ENCODE results near the gene ERBB4. TPM values are rescaled to one million over a fixed set of nuclear protein-coding genes. Genes with fewer than 3 reads are reported as not detected.
A peak's percentile ranks its signal among the peaks of the same experiment; 100 is the strongest.

The ERBB4 gene
- total and polyA plus RNA-seq, 2 of the 8 experiments (the other 6 are each of a cell fraction or from before 2014, with no cell fraction given), result 0.34 to 1.3 TPM

GRCh38 chr2:211923019-211923418, 615.6 kb downstream of the ERBB4 start:
- ChIA-PET CTCF (ENCODE audit: partially characterized antibody) (no interaction called here), POLR2A (ENCODE audit: partially characterized antibody) (no interaction called here)
- Histone ChIP-seq H2BK5ac (ENCODE audit: low read depth, low read length) (no peak overlapping the region), H3K23ac (ENCODE audit: insufficient read length) (no peak overlapping the region), H4K8ac (ENCODE audit: extremely low read depth, insufficient read depth, low read length) (no peak overlapping the region), H3K9ac (replicated peaks in 1 of 4; ENCODE audit: extremely low read depth in 1 of 4, low read depth in 3 of 4, low read length in 3 of 4) (no peak overlapping the region), H3K79me1 (ENCODE audit: low read depth, low read length) (no peaks in the 10 kb centered on the region), H3K27ac (ENCODE audit: low read depth, low read length) (no peak overlapping the region), H3K4me1 (replicated peaks in 1 of 4; ENCODE audit: control insufficient read depth in 3 of 4, insufficient read depth in 4 of 4, low read length in 3 of 4) (no peaks in the 10 kb centered on the region), H2AK5ac (ENCODE audit: low read depth, low read length) (no peak overlapping the region), H3K27me3 (replicated peaks in 1 of 4; ENCODE audit: control insufficient read depth in 3 of 4, extremely low read depth in 1 of 4, insufficient read depth in 3 of 4, low read length in 3 of 4) (no peaks in the 10 kb centered on the region), H3K4me2 (ENCODE audit: insufficient read depth in 1 of 2, low read depth in 2 of 2, low read length in 2 of 2) (no peak overlapping the region), H3K36me3 (ENCODE audit: control insufficient read depth in 2 of 4, insufficient read depth in 4 of 4, low read length in 3 of 4) (no peaks in the 10 kb centered on the region), H2AFZ (ENCODE audit: low read length) (no peak overlapping the region), H3K9me3 (ENCODE audit: insufficient read depth in 2 of 2, low read depth in 1 of 2, low read length in 1 of 2) (no peaks in the 10 kb centered on the region), H2BK120ac (replicated peaks; ENCODE audit: low read depth, low read length) (no peak overlapping the region), H3K4me3 (ENCODE audit: extremely low read depth in 1 of 4, insufficient read depth in 2 of 4, low read depth in 3 of 4, low read length in 4 of 4) (no peak overlapping the region), H2BK20ac (ENCODE audit: low read length) (no peak overlapping the region), H4K91ac (replicated peaks; ENCODE audit: insufficient read length, low read length) (no peak overlapping the region), H3K23me2 (ENCODE audit: low read depth, low read length) (no peaks in the 10 kb centered on the region), H3K56ac (replicated peaks; ENCODE audit: insufficient read length, low read depth, low read length) (no peak overlapping the region), H3K4ac (replicated peaks; ENCODE audit: insufficient read length, low read depth, low read length) (no peak overlapping the region), H3K18ac (ENCODE audit: extremely low read depth, low read length) (no peak overlapping the region), H4K20me1 (replicated peaks in 1 of 2; ENCODE audit: control insufficient read depth in 1 of 2, insufficient read depth in 2 of 2, low read length in 2 of 2) (no peaks in the 10 kb centered on the region), H2BK12ac (ENCODE audit: low read depth, low read length) (no peak overlapping the region), H4K5ac (ENCODE audit: insufficient read length, low read depth, low read length) (no peak overlapping the region), H3K14ac (ENCODE audit: insufficient read length) (no peak overlapping the region), H3K79me2 (ENCODE audit: control insufficient read depth in 1 of 2, insufficient read depth in 2 of 2, low read length in 2 of 2) (no peaks in the 10 kb centered on the region), H2BK15ac (ENCODE audit: low read length) (no peak overlapping the region)
- no peak for FAIRE-seq
- TF ChIP-seq TEAD4 (IDR thresholded peaks at IDR 0.05; ENCODE audit: low read depth, low read length), result peak; percentile 51; the same call in 1 of the 2 replicates
- TF ChIP-seq POLR2AphosphoS5 (IDR thresholded peaks at IDR 0.05; ENCODE audit: low read depth, low read length), result no peak
- TF ChIP-seq CTBP2 (IDR thresholded peaks at IDR 0.05; ENCODE audit: borderline replicate concordance, insufficient read depth, insufficient read length, low read length), result no peak
- TF ChIP-seq RNF2 (IDR thresholded peaks at IDR 0.05; ENCODE audit: borderline replicate concordance, low read depth, low read length, missing control alignments, poor library complexity, severe bottlenecking), result no peak
- TF ChIP-seq SIN3A (conservative IDR thresholded peaks at IDR 0.05 in 1 of 2, IDR thresholded peaks at IDR 0.05 in 1 of 2; ENCODE audit: low read depth in 1 of 2, low read length in 2 of 2), result no peak
- no peak for TF ChIP-seq CHD1 (IDR thresholded peaks at IDR 0.05; ENCODE audit: low read depth, low read length)
- 82% methylated on average over 4 of the region's 4 CpGs; no CpG with 5 or more reads in 1 of the 2 experiments for WGBS, 2 experiments (ENCODE audit: extremely low coverage in 1 of 2, insufficient coverage in 1 of 2, insufficient read length in 1 of 2, insufficient replicate concordance in 2 of 2, low coverage in 1 of 2, low lambda C conversion rate in 2 of 2, missing lambda C conversion rate in 1 of 2)
- no peak for DNase-seq (ENCODE audit: low read depth in 1 of 2, low spot score in 2 of 2)
